Mesendoderm (in vitro differentiated cells): ENCODE results near the gene HK3.

ENCODE experiments used
- DNase-seq: peaks from one replicate; pipeline ENCODE4 v3.0.0; 2013
- H2AK5ac ChIP-seq: 2 replicates; pipeline ENCODE4 v1.6.1; 2013; ENCODE audit warnings: low read length, inconsistent platforms
- H2BK120ac ChIP-seq: 2 replicates; pipeline ENCODE4 v1.6.1; 2013; ENCODE audit warnings: low read depth, mild to moderate bottlenecking, low read length, moderate library complexity, mixed read lengths
- H2BK15ac ChIP-seq: replicated peaks from 2 replicates; pipeline ENCODE4 v1.6.1; 2013; ENCODE audit warnings: low read depth, mild to moderate bottlenecking, moderate library complexity
- H2BK5ac ChIP-seq: 2 replicates; pipeline ENCODE4 v1.6.1; 2013; ENCODE audit warnings: low read length, inconsistent platforms
- H3K18ac ChIP-seq: 2 replicates; pipeline ENCODE4 v1.6.1; 2013; ENCODE audit warnings: mild to moderate bottlenecking, low read length, mixed read lengths
- H3K23ac ChIP-seq: one replicate; pipeline ENCODE4 v1.6.1; 2013; ENCODE audit warnings: low read length
- H3K27ac ChIP-seq: 2 replicates; pipeline ENCODE4 v1.5.1; 2013; ENCODE audit warnings: low read depth, mild to moderate bottlenecking, inconsistent platforms, low read length, moderate library complexity
- H3K27me3 ChIP-seq: 2 replicates; pipeline ENCODE4 v1.6.1; 2013; ENCODE audit warnings: low read length, control low read depth, mild to moderate bottlenecking, inconsistent platforms; ENCODE audit not compliant: insufficient read depth, poor library complexity
- H3K36me3 ChIP-seq: 2 replicates; pipeline ENCODE4 v1.6.1; 2013; ENCODE audit warnings: low read length, inconsistent platforms; ENCODE audit not compliant: control insufficient read depth, insufficient read depth
- H3K4ac ChIP-seq: one replicate; pipeline ENCODE4 v1.6.1; 2013; ENCODE audit warnings: low read depth, mild to moderate bottlenecking, low read length, moderate library complexity
- H3K4me1 ChIP-seq: 2 replicates; pipeline ENCODE4 v1.6.1; 2013; ENCODE audit warnings: low read depth, low read length, inconsistent platforms; ENCODE audit not compliant: control insufficient read depth
- H3K4me2 ChIP-seq: 2 replicates; pipeline ENCODE4 v1.6.1; 2013; ENCODE audit warnings: low read length
- H3K4me3 ChIP-seq: 2 replicates; pipeline ENCODE4 v1.5.1; 2013; ENCODE audit warnings: mild to moderate bottlenecking, low read length
- H3K56ac ChIP-seq: one replicate; pipeline ENCODE4 v1.6.1; 2013; ENCODE audit warnings: low read length
- H3K79me1 ChIP-seq: 2 replicates; pipeline ENCODE4 v1.6.1; 2013; ENCODE audit warnings: low read length, inconsistent platforms
- H3K79me2 ChIP-seq: 2 replicates; pipeline ENCODE4 v1.6.1; 2013; ENCODE audit warnings: mild to moderate bottlenecking, low read length; ENCODE audit not compliant: control insufficient read depth, insufficient read depth
- H3K9ac ChIP-seq: 2 replicates; pipeline ENCODE4 v1.6.1; 2013; ENCODE audit warnings: low read length, inconsistent platforms
- H4K5ac ChIP-seq: one replicate; pipeline ENCODE4 v1.6.1; 2013; ENCODE audit warnings: low read length
- H4K8ac ChIP-seq: one replicate; pipeline ENCODE4 v1.6.1; 2013; ENCODE audit warnings: low read depth, mild to moderate bottlenecking, control low read depth, low read length, moderate library complexity
- WGBS: extraction: QIAGEN DNeasy Blood & Tissue Kit; methylation state at CpG from one replicate; pipeline ENCODE4 v1.1.7; 2013; ENCODE audit warnings: low lambda C conversion rate, missing lambda C conversion rate; ENCODE audit not compliant: insufficient coverage; ENCODE audit errors: extremely low coverage; 5-methylcytosine and 5-hydroxymethylcytosine counted together

HK3 gene

DNA sequence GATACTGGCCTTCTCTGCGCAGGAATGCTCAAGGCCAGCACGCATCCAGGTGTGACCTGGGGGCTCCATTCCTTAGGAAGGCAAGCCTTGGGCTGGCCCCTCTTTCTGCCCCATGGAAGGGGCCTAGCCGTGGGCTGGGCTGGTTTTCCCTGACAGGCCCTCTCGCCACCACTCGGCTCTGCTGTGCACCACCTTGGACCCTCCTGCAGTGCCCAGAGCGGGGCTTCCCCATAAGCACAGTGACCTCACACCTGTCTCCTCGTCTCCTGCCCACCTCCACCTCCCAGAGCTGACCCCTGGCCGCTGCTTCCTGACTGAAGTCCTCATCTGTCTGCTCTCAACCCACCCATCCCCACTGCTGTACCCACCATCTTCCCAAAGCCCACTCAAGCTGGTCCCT is 67.7 kb downstream of the HK3 start:
- Histone ChIP-seq H3K27ac (no peak overlapping the region), H3K4me3 (no peak overlapping the region), H2AK5ac (no peak overlapping the region), H4K5ac (no peak overlapping the region), H3K4ac (no peak overlapping the region), H3K79me1 (no peaks in the 10 kb centered on the region), H3K23ac (no peak overlapping the region), H3K4me1 (no peaks in the 10 kb centered on the region), H3K27me3 (no peaks in the 10 kb centered on the region), H3K4me2 (no peak overlapping the region), H3K36me3 (no peaks in the 10 kb centered on the region), H2BK120ac (no peak overlapping the region), H3K56ac (no peak overlapping the region), H3K9ac (no peak overlapping the region), H3K18ac (no peak overlapping the region), H3K79me2 (no peaks in the 10 kb centered on the region), H2BK5ac (no peak overlapping the region), H2BK15ac (no peak overlapping the region), H4K8ac (no peak overlapping the region)
- no CpG with 5 or more reads among the region's 8 CpGs for WGBS
- no peak for DNase-seq

- H3K4me2 ChIP-seq = no peak overlapping the region
- no peaks in the 10 kb centered on the region for H3K79me1 ChIP-seq
- no peak overlapping the region for H3K27ac ChIP-seq
- no peak overlapping the region for H4K5ac ChIP-seq
- H3K4ac ChIP-seq = no peak overlapping the region
- no peak overlapping the region for H2BK120ac ChIP-seq
- no peak overlapping the region for H2BK15ac ChIP-seq
- no peak overlapping the region for H3K4me3 ChIP-seq
- no peak overlapping the region for H3K23ac ChIP-seq
- no peaks in the 10 kb centered on the region for H3K4me1 ChIP-seq
- no peak overlapping the region for H3K56ac ChIP-seq
- WGBS = no CpG with 5 or more reads among the region's 9 CpGs
- no peak overlapping the region for H3K18ac ChIP-seq
- no peaks in the 10 kb centered on the region for H3K79me2 ChIP-seq
- no peak overlapping the region for H3K9ac ChIP-seq
- no peaks in the 10 kb centered on the region for H3K27me3 ChIP-seq
- H3K36me3 ChIP-seq = no peaks in the 10 kb centered on the region
- H4K8ac ChIP-seq = no peak overlapping the region
- DNase-seq = no peak
- H2BK5ac ChIP-seq = no peak overlapping the region
- no peak overlapping the region for H2AK5ac ChIP-seq
Observed at GRCh38 chr5:176830995-176831423, 68.1 kb downstream of the HK3 start.
